A673 (cell line): Measurements from ENCODE around the gene CDH23.

Source experiments
- CTCF ChIP-seq: fragments of 300-800, 200-600 bp; sonication (generic); conservative IDR thresholded peaks from 2 replicates; pipeline ENCODE4 v1.5.1; 2017; ENCODE audit warnings: low read depth, mild to moderate bottlenecking, antibody characterized with exemption, low read length, moderate library complexity, mixed read lengths
- EZH2 ChIP-seq: fragments of 200-600 bp; sonication (generic); IDR thresholded peaks from 2 replicates; pipeline ENCODE4 v1.6.1; 2017; ENCODE audit warnings: borderline replicate concordance, low read depth, mild to moderate bottlenecking, mixed read lengths, antibody characterized with exemption, low read length; ENCODE audit not compliant: poor library complexity, severe bottlenecking

DNA sequence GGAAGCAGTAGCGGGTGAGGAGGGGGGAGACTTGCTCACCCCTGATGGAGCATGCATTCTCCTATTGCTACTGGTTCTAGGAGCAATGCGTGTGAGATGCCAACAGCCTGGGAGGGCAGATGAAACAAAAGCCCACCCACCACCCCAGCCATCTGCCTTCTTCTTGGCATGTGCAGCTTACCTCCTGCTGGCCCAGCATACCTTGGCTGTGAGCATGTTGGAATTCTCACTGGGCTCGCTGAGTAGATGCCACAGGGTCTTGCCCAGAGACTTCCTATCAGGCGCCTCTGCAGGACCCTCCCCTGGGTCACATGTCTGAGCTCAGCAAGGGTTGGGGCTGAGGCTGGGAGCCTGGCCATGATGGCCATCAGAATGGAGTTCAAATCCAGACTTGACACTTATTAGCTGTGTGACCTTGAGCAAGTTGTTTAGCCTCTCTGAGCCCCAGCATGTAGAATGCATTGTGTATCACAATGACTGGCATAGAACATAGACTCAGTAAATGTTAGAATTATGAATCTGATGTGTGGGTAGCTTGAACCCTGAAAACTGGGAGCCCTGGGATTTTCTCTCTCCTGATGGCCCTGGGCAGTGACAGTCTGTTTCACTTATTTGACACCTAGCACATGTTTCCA, 38.2 kb downstream of the CDH23 start:
- TF ChIP-seq CTCF, result no peak
- TF ChIP-seq EZH2, result no peak
